Measurements from ENCODE around the gene FGF21. TPM values are rescaled to one million over a fixed set of nuclear protein-coding genes. Genes with fewer than 3 reads are reported as not detected.

The FGF21 gene
- total and polyA plus RNA-seq, 2 donors (not counting 3 experiments of a cell fraction or from before 2014, with no cell fraction given): not detected

GRCh38 chr19:48772503-48772953 lies 17.2 kb downstream of the FGF21 start:
- ChIA-PET POLR2A (no interaction called here), CTCF (no interaction called here)
- no peak for TF ChIP-seq MAX (IDR thresholded peaks at IDR 0.05; ENCODE audit: insufficient read depth, insufficient read length)
- no peak for TF ChIP-seq CTCF (IDR thresholded peaks at IDR 0.05; ENCODE audit: extremely low read depth in 1 of 2, insufficient read depth in 1 of 2, low read depth in 1 of 2, low read length in 2 of 2)
- TF ChIP-seq FOS (IDR thresholded peaks at IDR 0.05; ENCODE audit: borderline replicate concordance, insufficient read depth, low read length): no peak
- TF ChIP-seq MYC (IDR thresholded peaks at IDR 0.05; ENCODE audit: low read depth, low read length): no peak
- no peak for TF ChIP-seq POLR2A (IDR thresholded peaks at IDR 0.05; ENCODE audit: low read depth, low read length)
- no peak for TF ChIP-seq JUN (IDR thresholded peaks at IDR 0.05; ENCODE audit: borderline replicate concordance, insufficient read depth, insufficient read length, low read depth)
- TF ChIP-seq EZH2 (IDR thresholded peaks at IDR 0.05; ENCODE audit: borderline replicate concordance, low read depth, low read length, severe bottlenecking): no peak
- no peak for TF ChIP-seq POLR2AphosphoS5 (IDR thresholded peaks at IDR 0.05; ENCODE audit: insufficient read depth, low read depth, low read length)
- no peak for TF ChIP-seq GATA2 (IDR thresholded peaks at IDR 0.05; ENCODE audit: insufficient read depth, insufficient read length, low read depth, low read length)
- intact Hi-C loops (cut with micrococcal nuclease): no loop called here
- no peaks in the 10 kb centered on the region for H3K4me1 ChIP-seq (ENCODE audit: control insufficient read depth, extremely low read depth, insufficient read depth, low read length)
- H3K27me3 ChIP-seq (ENCODE audit: control insufficient read depth in 2 of 2, insufficient read depth in 2 of 2, low read length in 2 of 2): no peaks in the 10 kb centered on the region
- no peak overlapping the region for H2AFZ ChIP-seq (ENCODE audit: low read depth, low read length)
- no TSS peak for BruUV-seq (replicated peaks)
- no peak for FAIRE-seq
- no peak overlapping the region for H3K4me3 ChIP-seq (replicated peaks in 1 of 3; ENCODE audit: insufficient read depth in 1 of 3, low read depth in 1 of 3, low read length in 3 of 3)
- H3K9me1 ChIP-seq (replicated peaks; ENCODE audit: control insufficient read depth, extremely low read depth, insufficient read depth, low read length): no peaks in the 10 kb centered on the region
- no peak overlapping the region for H3K4me2 ChIP-seq (ENCODE audit: insufficient read depth, low read length)
- H3K79me2 ChIP-seq (ENCODE audit: control insufficient read depth, insufficient read depth, low read length): no peaks in the 10 kb centered on the region
- H3K9me3 ChIP-seq (replicated peaks; ENCODE audit: control insufficient read depth, insufficient read depth, low read length): no peaks in the 10 kb centered on the region
- peak; percentile 13 for DNase-seq (ENCODE audit: low read depth, low spot score)
- H3K27ac ChIP-seq (ENCODE audit: insufficient read depth, low read depth, low read length): no peak overlapping the region
- dilution Hi-C loops (cut with MboI; ENCODE audit: extremely low pct_ligation_motif_present, low sequenced_read_pairs): no loop called here
- H4K20me1 ChIP-seq (replicated peaks; ENCODE audit: control insufficient read depth, extremely low read depth, insufficient read depth, low read length): no peaks in the 10 kb centered on the region
- no peaks in the 10 kb centered on the region for H3K36me3 ChIP-seq (ENCODE audit: control insufficient read depth in 2 of 2, extremely low read depth in 1 of 2, insufficient read depth in 2 of 2, low read length in 2 of 2)
- H3K9ac ChIP-seq (replicated peaks; ENCODE audit: extremely low read depth, insufficient read depth, low read length): no peak overlapping the region
